ENCODE results near the gene CLEC4C. TPM values are rescaled to one million over a fixed set of nuclear protein-coding genes. Genes with fewer than 3 reads are reported as not detected.
"Not testable (repeated sequence)": the region's sequence is repeated elsewhere in the genome, so short reads cannot be mapped to it uniquely, and the experiment has no call there.

CLEC4C gene
- polyA plus RNA-seq, 1 of the 3 experiments (the other 2 are of a cell fraction), result not detected

GRCh38 chr12:7788884-7789528 is 41.8 kb upstream of the CLEC4C start, which contains the start of gene NANOG:
NANOG (plus strand) TSS chr12:7789402; CDS start chr12:7789615, 213 bp downstream.
- H3K4me2 ChIP-seq; H3K79me2 ChIP-seq (ENCODE audit: insufficient read depth); CTCF ChIA-PET; H3F3A ChIP-seq (replicated peaks; ENCODE audit: insufficient read depth); H3K9me2 ChIP-seq; H3K9me3 ChIP-seq; H4K20me1 ChIP-seq (ENCODE audit: insufficient read depth); POLR2A ChIA-PET; H2AFZ ChIP-seq (ENCODE audit: low read depth); H3K9ac ChIP-seq; DNase-seq; H3K27ac ChIP-seq (ENCODE audit: low read depth in 2 of 2, low read length in 1 of 2); H3K36me3 ChIP-seq (replicated peaks in 1 of 2; ENCODE audit: control insufficient read depth in 1 of 2, insufficient read depth in 2 of 2, low read length in 1 of 2); H3K4me3 ChIP-seq (ENCODE audit: low read depth in 2 of 2, low read length in 1 of 2); H3K4me1 ChIP-seq (ENCODE audit: control insufficient read depth in 1 of 2, insufficient read depth in 2 of 2, low read depth in 1 of 2, low read length in 1 of 2): not testable (repeated sequence)
- peaks cover 43% of the 10 kb centered on the region; the same call in 1 of the 2 replicates for H3K27me3 ChIP-seq (ENCODE audit: insufficient read depth)
- WGBS (ENCODE audit: low lambda C conversion rate), result 9% methylated on average over 13 of the region's 13 CpGs

DNA sequence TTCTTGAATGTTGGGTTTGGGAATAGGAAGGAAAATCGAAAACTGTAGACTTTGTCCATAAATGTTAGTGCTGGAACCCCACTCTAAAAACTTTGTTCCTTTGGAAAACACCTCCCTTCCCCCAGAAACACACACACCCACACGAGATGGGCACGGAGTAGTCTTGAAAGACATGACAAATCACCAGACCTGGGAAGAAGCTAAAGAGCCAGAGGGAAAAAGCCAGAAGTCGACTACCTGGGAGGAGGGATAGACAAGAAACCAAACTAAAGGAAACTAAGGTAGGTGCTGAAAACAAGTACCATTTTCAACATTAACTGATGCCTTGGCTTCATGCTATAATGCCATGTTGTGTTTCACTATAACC is 41.1 kb upstream of the CLEC4C start:
- Histone ChIP-seq H3K27ac (ENCODE audit: low read depth in 2 of 2, low read length in 1 of 2) (no peak overlapping the region), H3K36me3 (replicated peaks in 1 of 2; ENCODE audit: control insufficient read depth in 1 of 2, insufficient read depth in 2 of 2, low read length in 1 of 2) (no peaks in the 10 kb centered on the region), H3K4me2 (no peak overlapping the region), H3K4me3 (ENCODE audit: low read depth in 2 of 2, low read length in 1 of 2) (no peak overlapping the region), H2AFZ (ENCODE audit: low read depth) (no peak overlapping the region), H3K79me2 (ENCODE audit: insufficient read depth) (no peaks in the 10 kb centered on the region), H3K9me2 (no peaks in the 10 kb centered on the region), H3K9me3 (no peaks in the 10 kb centered on the region), H3F3A (replicated peaks; ENCODE audit: insufficient read depth) (no peaks in the 10 kb centered on the region), H3K9ac (no peak overlapping the region), H3K27me3 (ENCODE audit: insufficient read depth) (peaks cover 49% of the 10 kb centered on the region; the same call in 1 of the 2 replicates), H3K4me1 (ENCODE audit: control insufficient read depth in 1 of 2, insufficient read depth in 2 of 2, low read depth in 1 of 2, low read length in 1 of 2) (no peaks in the 10 kb centered on the region), H4K20me1 (ENCODE audit: insufficient read depth) (no peaks in the 10 kb centered on the region)
- ChIA-PET POLR2A (no interaction called here), CTCF (no interaction called here)
- no peak for TF ChIP-seq SIN3A (IDR thresholded peaks at IDR 0.05; ENCODE audit: borderline replicate concordance, low read depth, low read length)
- no peak for TF ChIP-seq EP300 (IDR thresholded peaks at IDR 0.05; ENCODE audit: borderline replicate concordance in 1 of 2, low read depth in 1 of 2, low read length in 1 of 2)
- TF ChIP-seq MXI1 (IDR thresholded peaks at IDR 0.05; ENCODE audit: low read depth, low read length), result no peak
- TF ChIP-seq NFIC (IDR thresholded peaks at IDR 0.05; ENCODE audit: borderline replicate concordance), result no peak
- TF ChIP-seq NRF1 (IDR thresholded peaks at IDR 0.05; ENCODE audit: low read depth, low read length), result no peak
- TF ChIP-seq YY1 (IDR thresholded peaks at IDR 0.05; ENCODE audit: low read depth), result no peak
- TF ChIP-seq EZH2phosphoT487 (IDR thresholded peaks at IDR 0.05; ENCODE audit: borderline replicate concordance, low read depth), result no peak
- DNase-seq, result no peak
- WGBS (ENCODE audit: low lambda C conversion rate), result 9% methylated on average over 4 of the region's 4 CpGs

DNA sequence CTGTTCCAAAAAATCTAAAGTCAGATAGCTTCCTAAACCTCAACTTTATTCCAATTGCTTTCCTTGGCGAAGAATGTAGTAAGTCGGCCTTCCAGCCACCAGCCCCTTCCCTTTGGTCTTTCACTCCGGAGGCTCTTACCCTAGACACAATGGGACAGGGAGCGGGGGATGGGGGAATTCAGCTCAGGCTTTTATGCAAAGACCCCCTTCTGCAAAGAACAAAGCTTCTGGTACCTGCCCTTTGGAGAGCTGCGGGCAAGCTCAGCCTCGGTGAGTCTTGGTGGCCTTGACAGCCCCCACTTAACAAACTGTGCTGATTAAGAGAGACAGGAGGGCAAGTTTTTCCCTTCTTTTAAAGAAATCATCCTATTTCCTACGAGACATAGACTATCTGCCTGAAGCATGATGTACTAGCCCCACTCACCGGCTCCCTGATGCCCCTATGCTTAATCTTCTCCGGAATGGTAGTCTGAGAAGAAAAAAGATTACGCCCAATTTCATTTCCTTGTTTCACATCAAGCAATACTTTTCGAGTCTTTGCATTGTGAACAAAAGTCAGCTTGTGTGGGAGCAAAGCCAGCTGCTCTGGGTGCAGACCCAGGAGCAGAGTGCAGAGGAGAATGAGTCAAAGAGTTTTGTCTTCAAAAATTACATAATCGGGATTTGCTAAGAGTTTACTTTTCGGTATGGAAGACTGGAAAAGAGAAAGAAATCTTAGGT is 40.6 kb upstream of the CLEC4C start:
- WGBS (ENCODE audit: low lambda C conversion rate), result 7% methylated on average over 12 of the region's 13 CpGs
- Histone ChIP-seq H3K9ac (no peak overlapping the region), H2AFZ (ENCODE audit: low read depth) (no peak overlapping the region), H3K27ac (ENCODE audit: low read depth in 2 of 2, low read length in 1 of 2) (no peak overlapping the region), H3K4me2 (no peak overlapping the region), H3K27me3 (ENCODE audit: insufficient read depth) (peaks cover 49% of the 10 kb centered on the region; the same call in 1 of the 2 replicates), H3K4me1 (ENCODE audit: control insufficient read depth in 1 of 2, insufficient read depth in 2 of 2, low read depth in 1 of 2, low read length in 1 of 2) (no peaks in the 10 kb centered on the region), H3K9me3 (no peaks in the 10 kb centered on the region), H3K36me3 (replicated peaks in 1 of 2; ENCODE audit: control insufficient read depth in 1 of 2, insufficient read depth in 2 of 2, low read length in 1 of 2) (no peaks in the 10 kb centered on the region), H3K79me2 (ENCODE audit: insufficient read depth) (no peaks in the 10 kb centered on the region), H3K9me2 (no peaks in the 10 kb centered on the region), H3K4me3 (ENCODE audit: low read depth in 2 of 2, low read length in 1 of 2) (no peak overlapping the region), H3F3A (replicated peaks; ENCODE audit: insufficient read depth) (no peaks in the 10 kb centered on the region), H4K20me1 (ENCODE audit: insufficient read depth) (no peaks in the 10 kb centered on the region)
- CTCF ChIA-PET, result no interaction called here
- POLR2A ChIA-PET, result no interaction called here
- no peak for DNase-seq
- TF ChIP-seq IRF3 (IDR thresholded peaks at IDR 0.05; ENCODE audit: low read depth, low read length) (no peak), JUND (IDR thresholded peaks at IDR 0.05) (no peak), YY1 (IDR thresholded peaks at IDR 0.05; ENCODE audit: low read depth) (no peak), RXRA (IDR thresholded peaks at IDR 0.05; ENCODE audit: borderline replicate concordance, low read depth) (no peak), GABPA (IDR thresholded peaks at IDR 0.05; ENCODE audit: low read depth) (no peak), RCOR1 (IDR thresholded peaks at IDR 0.05; ENCODE audit: low read length) (no peak), FOXJ3 (CRISPR knock-in tag; IDR thresholded peaks at IDR 0.05) (no peak), SMC3 (IDR thresholded peaks at IDR 0.05; ENCODE audit: low read depth, low read length) (no peak), MEF2A (IDR thresholded peaks at IDR 0.05; ENCODE audit: borderline replicate concordance, low read depth) (no peak), GATA2 (CRISPR knock-in tag; IDR thresholded peaks at IDR 0.05) (no peak), RAD21 (IDR thresholded peaks at IDR 0.05; ENCODE audit: low read length) (no peak), TEAD4 (IDR thresholded peaks at IDR 0.05; ENCODE audit: borderline replicate concordance, insufficient read depth) (no peak)
- TF ChIP-seq, protein P1, sequence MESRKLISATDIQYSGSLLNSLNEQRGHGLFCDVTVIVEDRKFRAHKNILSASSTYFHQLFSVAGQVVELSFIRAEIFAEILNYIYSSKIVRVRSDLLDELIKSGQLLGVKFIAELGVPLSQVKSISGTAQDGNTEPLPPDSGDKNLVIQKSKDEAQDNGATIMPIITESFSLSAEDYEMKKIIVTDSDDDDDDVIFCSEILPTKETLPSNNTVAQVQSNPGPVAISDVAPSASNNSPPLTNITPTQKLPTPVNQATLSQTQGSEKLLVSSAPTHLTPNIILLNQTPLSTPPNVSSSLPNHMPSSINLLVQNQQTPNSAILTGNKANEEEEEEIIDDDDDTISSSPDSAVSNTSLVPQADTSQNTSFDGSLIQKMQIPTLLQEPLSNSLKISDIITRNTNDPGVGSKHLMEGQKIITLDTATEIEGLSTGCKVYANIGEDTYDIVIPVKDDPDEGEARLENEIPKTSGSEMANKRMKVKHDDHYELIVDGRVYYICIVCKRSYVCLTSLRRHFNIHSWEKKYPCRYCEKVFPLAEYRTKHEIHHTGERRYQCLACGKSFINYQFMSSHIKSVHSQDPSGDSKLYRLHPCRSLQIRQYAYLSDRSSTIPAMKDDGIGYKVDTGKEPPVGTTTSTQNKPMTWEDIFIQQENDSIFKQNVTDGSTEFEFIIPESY (IDR thresholded peaks at IDR 0.05; ENCODE audit: borderline replicate concordance, low read depth), result no peak
